ENCODE measurements around the gene B4GALNT1. TPM values are rescaled to one million over a fixed set of nuclear protein-coding genes. Genes with fewer than 3 reads are reported as not detected.

B4GALNT1 gene
- total RNA-seq, 4 donors from 2014 or later: 0.36 to 3.0 (median 1.0) TPM

DNA sequence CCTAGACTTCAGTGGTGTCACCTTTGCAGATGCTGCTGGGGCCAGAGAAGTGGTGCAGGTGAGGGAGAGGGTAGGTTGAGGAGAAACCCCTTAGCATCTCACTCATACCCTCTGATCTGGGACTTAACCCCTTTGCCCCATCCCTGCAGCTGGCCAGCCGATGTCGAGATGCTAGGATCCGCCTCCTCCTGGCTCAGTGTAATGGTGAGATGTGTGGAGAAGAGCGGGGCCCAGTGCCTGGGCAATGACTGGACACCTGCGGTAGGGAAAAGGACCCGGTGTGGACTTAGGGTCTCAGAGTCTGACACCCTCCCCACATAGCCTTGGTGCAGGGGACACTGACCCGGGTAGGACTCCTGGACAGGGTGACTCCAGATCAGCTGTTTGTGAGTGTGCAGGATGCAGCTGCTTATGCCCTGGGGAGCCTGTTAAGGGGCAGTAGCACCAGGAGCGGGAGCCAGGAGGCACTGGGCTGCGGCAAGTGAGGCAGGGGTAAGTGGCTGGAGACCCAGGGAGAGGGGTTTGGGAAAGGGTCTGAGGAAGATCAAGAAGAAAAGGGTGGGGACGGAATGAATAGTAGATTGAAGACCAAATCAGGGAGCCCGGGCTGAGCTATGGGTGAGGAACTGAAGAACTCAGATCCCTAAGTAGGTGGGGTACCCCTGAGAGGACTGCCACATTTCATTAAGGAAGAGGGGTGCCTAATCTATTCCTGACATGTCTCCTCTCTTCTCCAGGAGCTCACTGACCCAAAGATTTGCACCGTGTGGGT, 7.6 kb downstream of the B4GALNT1 start:
- no peak for DNase-seq (ENCODE audit: low spot score)
- no peak for ATAC-seq (ENCODE audit: low FRiP score)
- TF ChIP-seq, protein P1, sequence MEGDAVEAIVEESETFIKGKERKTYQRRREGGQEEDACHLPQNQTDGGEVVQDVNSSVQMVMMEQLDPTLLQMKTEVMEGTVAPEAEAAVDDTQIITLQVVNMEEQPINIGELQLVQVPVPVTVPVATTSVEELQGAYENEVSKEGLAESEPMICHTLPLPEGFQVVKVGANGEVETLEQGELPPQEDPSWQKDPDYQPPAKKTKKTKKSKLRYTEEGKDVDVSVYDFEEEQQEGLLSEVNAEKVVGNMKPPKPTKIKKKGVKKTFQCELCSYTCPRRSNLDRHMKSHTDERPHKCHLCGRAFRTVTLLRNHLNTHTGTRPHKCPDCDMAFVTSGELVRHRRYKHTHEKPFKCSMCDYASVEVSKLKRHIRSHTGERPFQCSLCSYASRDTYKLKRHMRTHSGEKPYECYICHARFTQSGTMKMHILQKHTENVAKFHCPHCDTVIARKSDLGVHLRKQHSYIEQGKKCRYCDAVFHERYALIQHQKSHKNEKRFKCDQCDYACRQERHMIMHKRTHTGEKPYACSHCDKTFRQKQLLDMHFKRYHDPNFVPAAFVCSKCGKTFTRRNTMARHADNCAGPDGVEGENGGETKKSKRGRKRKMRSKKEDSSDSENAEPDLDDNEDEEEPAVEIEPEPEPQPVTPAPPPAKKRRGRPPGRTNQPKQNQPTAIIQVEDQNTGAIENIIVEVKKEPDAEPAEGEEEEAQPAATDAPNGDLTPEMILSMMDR (IDR thresholded peaks at IDR 0.05): no peak

DNA sequence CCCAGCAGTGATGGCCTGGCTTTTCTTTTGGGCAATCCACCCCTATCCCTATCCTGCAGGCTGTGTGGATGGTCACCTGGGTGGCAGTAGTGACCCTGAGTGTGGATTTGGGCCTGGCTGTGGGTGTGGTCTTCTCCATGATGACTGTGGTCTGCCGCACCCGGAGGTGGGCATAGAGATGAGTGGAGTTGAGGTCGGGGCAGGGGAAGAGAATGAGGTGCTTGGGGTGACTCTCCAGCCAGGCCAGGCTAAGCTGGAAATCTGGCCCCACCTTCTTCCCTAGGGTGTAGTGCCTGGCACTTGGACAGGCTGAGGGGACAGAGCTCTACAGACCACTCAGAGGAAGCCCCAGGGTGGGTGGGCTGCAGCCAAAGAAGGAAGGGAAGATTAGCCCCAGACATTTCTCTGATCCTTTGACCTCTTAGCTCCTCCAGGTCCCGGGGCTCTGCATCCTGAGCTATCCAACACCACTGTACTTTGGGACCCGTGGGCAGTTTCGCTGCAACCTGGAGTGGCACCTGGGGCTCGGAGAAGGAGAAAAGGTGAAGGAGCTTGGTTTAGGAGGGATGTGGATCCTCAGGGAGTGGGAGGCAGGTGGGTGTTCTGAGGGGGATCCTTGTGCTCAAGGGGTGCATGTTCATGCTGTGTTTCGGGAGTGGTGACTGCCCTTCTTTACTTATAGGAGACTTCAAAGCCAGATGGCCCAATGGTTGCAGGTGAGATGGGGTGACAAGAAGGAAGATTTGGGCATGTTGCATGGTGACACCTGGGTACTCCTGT, 8.4 kb downstream of the B4GALNT1 start:
- TF ChIP-seq, protein P1 (IDR thresholded peaks at IDR 0.05): no peak
- no peak for DNase-seq (ENCODE audit: low spot score)
- no peak for ATAC-seq (ENCODE audit: low FRiP score)

DNA sequence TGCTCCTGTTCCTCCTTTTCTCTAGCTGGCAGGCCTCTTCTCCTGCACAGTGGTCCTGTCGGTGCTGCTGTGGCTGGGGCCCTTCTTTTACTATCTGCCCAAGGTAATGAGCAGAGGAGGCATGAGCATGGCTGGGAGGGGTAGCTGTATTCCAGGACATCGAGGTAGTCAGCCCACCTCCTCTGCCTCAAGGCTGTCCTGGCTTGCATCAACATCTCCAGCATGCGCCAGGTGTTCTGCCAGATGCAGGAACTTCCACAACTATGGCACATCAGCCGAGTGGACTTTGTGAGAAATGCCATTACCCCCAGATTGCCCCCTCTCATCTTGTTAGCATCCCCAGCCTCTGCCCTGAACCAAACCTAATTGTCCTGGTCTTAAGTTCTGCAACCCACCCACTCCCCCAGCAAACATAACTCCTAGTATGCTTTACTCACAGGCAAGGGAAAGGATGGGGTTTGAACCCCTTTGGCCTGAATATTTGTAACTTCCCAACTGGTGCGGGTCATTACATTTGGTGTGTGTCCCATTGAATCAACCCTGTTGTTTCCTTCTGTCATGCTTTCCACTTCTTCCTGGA, 9.1 kb downstream of the B4GALNT1 start:
- TF ChIP-seq, protein P1 (IDR thresholded peaks at IDR 0.05): no peak
- DNase-seq (ENCODE audit: low spot score): no peak
- no peak for ATAC-seq (ENCODE audit: low FRiP score)

DNA sequence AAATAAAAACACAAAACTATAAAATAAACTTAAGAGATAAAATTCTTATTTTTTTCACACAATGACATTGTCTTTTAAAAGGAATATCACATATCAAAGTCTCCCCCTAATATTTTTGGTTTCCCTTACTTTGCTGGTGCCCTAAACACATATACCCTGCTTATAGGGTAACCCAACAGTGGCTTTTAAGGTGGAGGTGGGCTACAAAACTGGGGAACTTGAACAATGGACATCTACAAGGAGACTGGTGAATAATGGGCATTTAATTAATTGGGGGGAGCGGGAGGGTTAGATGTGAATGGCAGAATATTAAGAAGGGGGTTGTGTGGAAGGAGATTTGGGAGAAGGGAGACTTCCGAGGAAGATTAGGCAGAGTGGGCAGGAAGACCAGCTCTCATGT, 9.6 kb downstream of the B4GALNT1 start:
- TF ChIP-seq, protein P1 (IDR thresholded peaks at IDR 0.05): no peak
- no peak for ATAC-seq (ENCODE audit: low FRiP score)
- no peak for DNase-seq (ENCODE audit: low spot score)

DNA sequence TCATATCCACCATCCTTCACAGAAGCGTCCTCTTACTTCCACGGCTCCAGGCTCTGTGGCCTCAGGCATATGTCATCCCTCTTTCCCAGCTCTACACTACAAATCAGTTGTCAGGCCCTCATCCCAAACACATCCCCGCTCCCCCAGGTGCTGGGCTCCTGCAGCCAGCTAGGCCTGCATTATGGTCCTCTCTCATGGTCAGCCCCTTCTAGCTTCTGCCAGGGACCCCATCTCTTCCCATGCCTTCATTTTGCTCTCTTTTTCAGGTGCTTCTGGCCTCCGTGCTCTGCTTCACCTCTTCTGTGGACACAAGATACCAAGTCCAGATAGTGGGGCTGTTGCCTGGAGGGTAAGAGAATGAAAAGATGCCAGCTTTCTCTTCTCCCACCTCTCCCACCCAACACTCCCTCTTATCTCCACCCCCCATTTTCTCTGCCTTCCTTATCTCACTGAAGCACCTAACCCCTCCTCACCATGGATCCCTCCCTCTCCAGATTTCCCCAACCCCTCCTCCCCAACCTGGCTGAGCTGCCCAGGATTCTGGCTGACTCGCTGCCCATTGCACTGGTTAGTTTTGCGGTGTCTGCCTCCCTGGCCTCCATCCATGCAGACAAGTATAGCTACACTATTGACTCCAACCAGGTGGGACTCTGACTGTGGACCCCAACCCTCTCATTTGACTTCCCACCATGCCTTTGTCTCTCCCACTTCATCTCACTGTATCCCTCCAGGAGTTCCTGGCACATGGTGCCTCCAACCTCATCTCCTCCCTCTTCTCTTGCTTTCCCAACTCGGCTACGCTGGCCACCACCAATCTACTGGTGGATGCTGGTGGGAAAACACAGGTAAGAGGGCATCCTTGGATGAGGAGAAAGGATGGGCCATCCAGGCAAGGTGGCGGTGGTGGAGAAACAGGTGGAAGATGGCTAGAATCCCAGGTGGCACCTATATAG, 10.4 kb downstream of the B4GALNT1 start:
- DNase-seq (ENCODE audit: low spot score) (no peak), ATAC-seq (ENCODE audit: low FRiP score) (no peak)
- TF ChIP-seq, protein P1 (IDR thresholded peaks at IDR 0.05): no peak

DNA sequence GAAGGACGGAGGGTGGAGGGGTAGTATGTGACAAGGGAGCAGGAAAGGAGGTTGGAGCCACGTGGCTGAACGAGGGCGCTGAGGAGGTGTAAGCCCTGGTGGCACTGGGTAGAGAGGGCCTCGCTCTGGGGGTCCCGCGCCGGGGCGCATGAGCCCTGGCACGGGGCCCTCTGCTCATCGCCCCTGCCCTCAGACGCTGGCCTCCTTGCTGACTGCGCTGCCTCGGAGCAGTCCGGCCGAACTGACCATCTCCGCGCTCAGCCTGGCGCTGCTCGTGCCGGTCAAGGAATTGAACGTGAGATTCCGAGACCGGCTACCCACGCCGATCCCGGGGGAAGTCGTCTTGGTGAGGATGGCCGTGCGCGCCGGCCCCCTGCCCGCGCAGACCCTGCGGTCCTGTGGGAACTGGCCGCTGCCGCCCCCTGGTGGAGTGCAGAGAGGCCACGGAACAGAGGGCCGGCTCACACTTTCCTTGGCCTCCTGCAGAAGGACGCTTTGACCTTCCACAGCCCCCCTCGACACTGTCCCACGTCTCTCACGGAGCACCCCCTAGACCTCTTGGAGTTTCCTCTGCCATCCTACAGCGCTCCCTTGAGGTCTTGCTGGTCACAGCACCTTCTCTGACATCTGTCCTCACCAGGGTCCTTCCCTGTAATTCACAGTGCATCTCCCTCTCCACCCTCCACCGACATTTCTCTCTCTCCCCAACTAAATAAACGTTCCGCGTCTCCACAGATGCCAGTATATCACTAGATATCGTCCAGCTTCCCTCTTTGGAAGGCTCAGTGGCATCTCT, 11.3 kb downstream of the B4GALNT1 start:
- peak; percentile 75 for DNase-seq (ENCODE audit: low spot score)
- peak; percentile 53 for ATAC-seq (ENCODE audit: low FRiP score)
- TF ChIP-seq, protein P1 (IDR thresholded peaks at IDR 0.05): peak in 1 of 3 donors; percentile 46
